SU-DHL-6 (cell line): ENCODE data around the gene TMEM190.

ENCODE experiments used
- EZH2phosphoT487 ChIP-seq: fragments of 200-600 bp; sonication (generic), shearing (Covaris generic); conservative IDR thresholded peaks from 2 replicates; pipeline ENCODE4 v1.6.1; 2018; ENCODE audit warnings: mild to moderate bottlenecking, antibody characterized with exemption, low read length, moderate library complexity, mixed read lengths
- TF ChIP-seq, protein P1 (sequence below): fragments of 200-600 bp; sonication (generic); IDR thresholded peaks from one replicate; pipeline ENCODE4 v1.5.1; 2017; ENCODE audit warnings: antibody characterized with exemption, mild to moderate bottlenecking, low read length, moderate library complexity; ENCODE audit not compliant: insufficient read depth, poor library complexity, severe bottlenecking

DNA sequence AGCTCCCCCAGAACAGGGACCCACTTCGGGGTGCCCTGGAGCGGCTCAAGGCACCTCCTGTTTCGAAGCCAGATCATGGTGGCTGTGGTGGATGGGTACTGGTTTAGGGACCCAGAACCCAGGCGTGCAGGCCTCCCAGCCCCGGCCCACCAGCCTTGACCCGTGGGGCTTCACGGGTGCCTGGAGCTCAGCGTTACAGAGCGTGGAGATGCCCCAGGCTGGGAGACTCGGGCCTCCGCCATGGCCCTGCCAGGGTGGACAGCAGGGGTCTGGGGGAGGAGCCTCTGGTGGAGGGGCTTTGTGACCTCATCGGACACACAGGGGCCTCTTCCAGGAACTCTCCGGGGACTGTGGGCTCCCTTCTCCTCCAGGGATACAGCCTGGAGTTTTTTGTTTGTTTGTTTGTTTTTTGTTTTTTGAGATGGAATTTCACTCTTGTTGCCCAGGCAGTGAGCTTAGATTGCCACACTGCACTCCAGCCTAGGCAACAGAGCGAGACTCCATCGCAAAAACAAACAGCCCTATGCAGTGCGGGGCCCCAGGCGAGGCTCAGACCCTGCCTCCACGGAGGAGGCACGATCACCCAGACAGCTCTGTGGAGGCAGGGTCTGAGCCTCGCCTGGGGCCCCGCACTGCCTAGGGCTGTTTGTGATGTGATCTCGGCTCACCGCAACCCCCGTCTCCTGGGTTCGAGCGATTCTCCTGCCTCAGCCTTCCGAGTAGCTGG lies 13.5 kb upstream of the TMEM190 start, which contains the start of gene GARIN5B:
- TF ChIP-seq, protein P1, sequence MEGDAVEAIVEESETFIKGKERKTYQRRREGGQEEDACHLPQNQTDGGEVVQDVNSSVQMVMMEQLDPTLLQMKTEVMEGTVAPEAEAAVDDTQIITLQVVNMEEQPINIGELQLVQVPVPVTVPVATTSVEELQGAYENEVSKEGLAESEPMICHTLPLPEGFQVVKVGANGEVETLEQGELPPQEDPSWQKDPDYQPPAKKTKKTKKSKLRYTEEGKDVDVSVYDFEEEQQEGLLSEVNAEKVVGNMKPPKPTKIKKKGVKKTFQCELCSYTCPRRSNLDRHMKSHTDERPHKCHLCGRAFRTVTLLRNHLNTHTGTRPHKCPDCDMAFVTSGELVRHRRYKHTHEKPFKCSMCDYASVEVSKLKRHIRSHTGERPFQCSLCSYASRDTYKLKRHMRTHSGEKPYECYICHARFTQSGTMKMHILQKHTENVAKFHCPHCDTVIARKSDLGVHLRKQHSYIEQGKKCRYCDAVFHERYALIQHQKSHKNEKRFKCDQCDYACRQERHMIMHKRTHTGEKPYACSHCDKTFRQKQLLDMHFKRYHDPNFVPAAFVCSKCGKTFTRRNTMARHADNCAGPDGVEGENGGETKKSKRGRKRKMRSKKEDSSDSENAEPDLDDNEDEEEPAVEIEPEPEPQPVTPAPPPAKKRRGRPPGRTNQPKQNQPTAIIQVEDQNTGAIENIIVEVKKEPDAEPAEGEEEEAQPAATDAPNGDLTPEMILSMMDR, result no peak
- no peak for TF ChIP-seq EZH2phosphoT487
